Uterus (tissue), 4 donors: ENCODE results near the gene DPY30. TPM values are rescaled to one million over a fixed set of nuclear protein-coding genes. Genes with fewer than 3 reads are reported as not detected.

ENCODE experiments used
- DNase-seq, 2 donors: peaks; one replicate each; pipeline ENCODE4 v3.0.0-alpha.2; 2019 to 2020
- H3K27ac ChIP-seq, 2 donors: fragments of 200-600 bp; sonication (generic); 1 replicate in 1 of 2; 2 replicates in 1 of 2; pipeline ENCODE4 v1.5.1; 2016 to 2018
- H3K27me3 ChIP-seq, 2 donors: fragments of 200-600 bp; sonication (generic); one replicate each; pipeline ENCODE4 v1.5.1; 2018 to 2019; ENCODE audit warnings: control low read depth in 1 of 2
- H3K36me3 ChIP-seq, 2 donors: fragments of 200-600 bp; sonication (generic); one replicate each; pipeline ENCODE4 v1.5.1; 2019; ENCODE audit warnings: control low read depth in 1 of 2
- H3K4me1 ChIP-seq, 2 donors: fragments of 200-600 bp; sonication (generic); one replicate each; pipeline ENCODE4 v1.5.1; 2018 to 2019; ENCODE audit warnings: control low read depth in 1 of 2
- H3K4me3 ChIP-seq, 2 donors: fragments of 200-600 bp; sonication (generic); 1 replicate in 1 of 2; 2 replicates in 1 of 2; pipeline ENCODE4 v1.5.1; 2018 to 2019; ENCODE audit warnings: mild to moderate bottlenecking in 1 of 2
- H3K9me3 ChIP-seq, 2 donors: fragments of 200-600 bp; sonication (generic); one replicate each; pipeline ENCODE4 v1.5.1; 2019; ENCODE audit warnings: control low read depth in 1 of 2
- POLR2A ChIP-seq, 2 donors: fragments of 450-650 bp; IDR thresholded peaks; one replicate each; pipeline ENCODE4 v1.6.1; 2016; ENCODE audit warnings: antibody characterized with exemption in 2 of 2, mild to moderate bottlenecking in 1 of 2, moderate library complexity in 1 of 2
- intact Hi-C: fragments of 100-400 bp; cut with DNase I; formaldehyde crosslinking; loops from one replicate; pipeline ENCODE4 v1.15.1; 2023; ENCODE audit warnings: low total_unique reads
- total RNA-seq, 4 donors: library from RNA; depleted of rRNA in 3 of 4; stranded (reverse); fragments of >200 nt in 3 of 4; gene quantifications; one replicate each; pipeline versions ENCODE4 v1.1.0 to v1.2.4, GENCODE V29; 2014 to 2023
- TF ChIP-seq, protein P1 (sequence below), 4 experiments: fragments of 200-600 bp in 2 of 4; fragments of 450-650 bp in 2 of 4; sonication (generic) in 2 of 4; IDR thresholded peaks; one replicate each; pipeline ENCODE4 v1.5.1; 2016 to 2019; ENCODE audit warnings: antibody characterized with exemption in 4 of 4, mild to moderate bottlenecking in 2 of 4, moderate library complexity in 1 of 4
- donor health status: DM: yes; HTN: yes; CAD: no.

Gene DPY30
- total RNA-seq, 4 donors from 2014 or later, result 37.1 to 165 (median 43.4) TPM

DNA sequence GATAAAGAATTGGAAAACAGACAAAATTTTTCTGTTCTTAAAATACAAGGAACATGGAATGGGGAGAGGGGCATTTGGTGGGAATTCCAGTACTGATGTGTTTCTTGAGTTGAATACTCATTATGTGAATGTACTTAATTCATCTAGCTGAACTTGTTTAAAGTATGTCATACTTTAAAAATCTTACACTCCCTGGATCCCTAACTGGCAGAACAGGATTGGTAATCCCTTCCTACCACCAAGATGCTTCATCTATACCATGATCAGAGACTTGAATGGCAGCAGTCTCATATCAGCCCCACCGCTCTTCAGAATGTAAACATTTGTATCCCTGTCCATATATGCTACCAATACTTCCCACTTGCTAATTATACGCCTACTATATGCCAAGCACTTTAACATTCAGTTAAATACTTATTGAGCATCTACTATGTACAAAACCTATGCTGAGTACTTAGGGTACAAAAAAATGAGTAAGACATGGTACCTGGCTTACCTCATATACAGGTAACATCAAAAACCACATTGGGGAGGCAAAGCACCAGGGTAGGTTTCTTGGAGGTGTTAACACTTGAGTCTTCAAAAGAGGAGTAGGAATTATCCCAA, 34.1 kb downstream of the DPY30 start:
- no peak for DNase-seq
- intact Hi-C loops, result no loop called here
- Histone ChIP-seq H3K4me1 (peaks cover 5 to 16% of the 10 kb centered on the region in 2 donors), H3K36me3 (no peaks in the 10 kb centered on the region), H3K27me3 (no peaks in the 10 kb centered on the region), H3K9me3 (no peaks in the 10 kb centered on the region), H3K27ac (no peak overlapping the region), H3K4me3 (no peak overlapping the region)
- TF ChIP-seq, protein P1, sequence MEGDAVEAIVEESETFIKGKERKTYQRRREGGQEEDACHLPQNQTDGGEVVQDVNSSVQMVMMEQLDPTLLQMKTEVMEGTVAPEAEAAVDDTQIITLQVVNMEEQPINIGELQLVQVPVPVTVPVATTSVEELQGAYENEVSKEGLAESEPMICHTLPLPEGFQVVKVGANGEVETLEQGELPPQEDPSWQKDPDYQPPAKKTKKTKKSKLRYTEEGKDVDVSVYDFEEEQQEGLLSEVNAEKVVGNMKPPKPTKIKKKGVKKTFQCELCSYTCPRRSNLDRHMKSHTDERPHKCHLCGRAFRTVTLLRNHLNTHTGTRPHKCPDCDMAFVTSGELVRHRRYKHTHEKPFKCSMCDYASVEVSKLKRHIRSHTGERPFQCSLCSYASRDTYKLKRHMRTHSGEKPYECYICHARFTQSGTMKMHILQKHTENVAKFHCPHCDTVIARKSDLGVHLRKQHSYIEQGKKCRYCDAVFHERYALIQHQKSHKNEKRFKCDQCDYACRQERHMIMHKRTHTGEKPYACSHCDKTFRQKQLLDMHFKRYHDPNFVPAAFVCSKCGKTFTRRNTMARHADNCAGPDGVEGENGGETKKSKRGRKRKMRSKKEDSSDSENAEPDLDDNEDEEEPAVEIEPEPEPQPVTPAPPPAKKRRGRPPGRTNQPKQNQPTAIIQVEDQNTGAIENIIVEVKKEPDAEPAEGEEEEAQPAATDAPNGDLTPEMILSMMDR (IDR thresholded peaks at IDR 0.05), result no peak
- no peak for TF ChIP-seq POLR2A (IDR thresholded peaks at IDR 0.05)

- Histone ChIP-seq H3K36me3 (no peaks in the 10 kb centered on the region), H3K27ac (no peak overlapping the region), H3K27me3 (no peaks in the 10 kb centered on the region), H3K4me3 (no peak overlapping the region), H3K4me1 (peaks cover 5 to 16% of the 10 kb centered on the region in 2 donors), H3K9me3 (no peaks in the 10 kb centered on the region)
- TF ChIP-seq, protein P1 (IDR thresholded peaks at IDR 0.05), result no peak
- TF ChIP-seq POLR2A (IDR thresholded peaks at IDR 0.05), result no peak
- intact Hi-C loops, result no loop called here
- DNase-seq, result no peak
Measured at GRCh38 chr2:32003791-32004190, 35.8 kb downstream of the DPY30 start.

GRCh38 chr2:32002406-32002805, 37.2 kb downstream of the DPY30 start:
- TF ChIP-seq, protein P1 (IDR thresholded peaks at IDR 0.05), result no peak
- no peak for TF ChIP-seq POLR2A (IDR thresholded peaks at IDR 0.05)
- Histone ChIP-seq H3K4me3 (no peak overlapping the region), H3K27me3 (no peaks in the 10 kb centered on the region), H3K36me3 (no peaks in the 10 kb centered on the region), H3K4me1 (peaks cover 0 to 2% of the 10 kb centered on the region in 2 donors), H3K9me3 (no peaks in the 10 kb centered on the region), H3K27ac (no peak overlapping the region)
- DNase-seq, result no peak
- intact Hi-C loops, result no loop called here

GRCh38 chr2:31999438-31999837, 40.2 kb downstream of the DPY30 start:
- H3K4me3 ChIP-seq, result no peak overlapping the region
- no peaks in the 10 kb centered on the region for H3K4me1 ChIP-seq
- H3K27me3 ChIP-seq, result no peaks in the 10 kb centered on the region
- DNase-seq, result no peak
- no peak overlapping the region for H3K27ac ChIP-seq
- H3K9me3 ChIP-seq, result no peaks in the 10 kb centered on the region
- intact Hi-C loops, result no loop called here
- H3K36me3 ChIP-seq, result no peaks in the 10 kb centered on the region
- no peak for TF ChIP-seq POLR2A (IDR thresholded peaks at IDR 0.05)

DNA sequence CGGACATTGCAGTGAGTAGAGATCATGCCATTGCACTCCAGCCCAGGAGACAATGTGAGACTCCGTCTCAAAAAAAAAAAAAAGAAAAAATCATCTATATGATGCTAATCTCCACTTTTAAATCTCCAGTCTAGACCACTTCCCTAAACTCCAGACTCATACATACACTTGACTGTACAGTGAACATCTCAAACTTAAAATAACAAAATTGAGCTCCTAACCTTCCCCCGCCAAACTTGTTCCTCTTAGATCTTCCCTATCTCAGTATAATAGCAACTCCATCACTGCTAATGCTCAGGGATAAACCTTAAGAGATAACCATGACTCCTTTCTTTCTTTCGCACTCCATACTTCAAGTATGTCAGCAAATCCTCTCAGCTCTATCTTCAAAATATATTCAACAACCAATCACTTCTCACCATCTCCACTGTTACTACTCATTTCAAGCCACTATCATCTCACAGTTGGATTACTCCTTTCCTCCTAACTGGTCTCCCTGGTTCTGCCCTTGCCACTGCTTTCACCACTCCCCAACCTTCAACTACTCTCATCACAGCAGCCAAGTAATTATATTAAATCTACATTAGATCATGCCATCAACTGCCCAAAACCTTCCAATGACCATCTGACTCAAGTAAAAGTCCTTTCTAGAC, 40.7 kb downstream of the DPY30 start:
- Histone ChIP-seq H3K27me3 (no peaks in the 10 kb centered on the region), H3K9me3 (no peaks in the 10 kb centered on the region), H3K36me3 (no peaks in the 10 kb centered on the region), H3K4me1 (no peaks in the 10 kb centered on the region), H3K4me3 (no peak overlapping the region), H3K27ac (no peak overlapping the region)
- intact Hi-C loops, result no loop called here
- DNase-seq, result no peak
- TF ChIP-seq, protein P1 (IDR thresholded peaks at IDR 0.05), result no peak
- TF ChIP-seq POLR2A (IDR thresholded peaks at IDR 0.05), result no peak
